B cell (primary cell): ENCODE measurements around the gene DNAJC1.

Experiments used
- EZH2 ChIP-seq: IDR thresholded peaks from 2 replicates; pipeline ENCODE4 v1.6.1; 2012; ENCODE audit warnings: borderline replicate concordance, low read depth, mild to moderate bottlenecking, moderate library complexity, low read length; ENCODE audit not compliant: insufficient read depth, poor library complexity, severe bottlenecking
- TF ChIP-seq, protein P1 (sequence below): fragments of 200-600 bp; IDR thresholded peaks from one replicate; pipeline ENCODE4 v1.8.0; 2022; ENCODE audit warnings: antibody characterized with exemption, mild to moderate bottlenecking

DNA sequence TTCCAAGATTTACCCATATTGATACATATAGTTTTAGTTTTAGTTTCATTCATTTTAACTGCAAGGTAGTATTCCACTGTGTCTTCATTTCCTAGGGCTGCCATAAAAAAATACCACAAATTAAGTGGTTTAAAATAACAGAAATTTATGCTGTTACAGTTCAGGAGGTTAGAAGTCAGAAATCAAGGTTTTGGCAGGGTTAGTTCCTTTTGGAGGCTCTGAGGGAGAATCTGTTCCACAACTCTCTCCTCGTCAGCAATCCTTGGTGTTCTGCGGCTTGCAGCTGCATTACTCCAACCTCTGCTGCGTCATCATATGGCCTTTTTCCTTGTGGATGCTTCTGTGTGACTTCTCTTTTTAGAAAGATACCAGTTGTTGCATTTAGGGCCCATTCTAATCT, 176.2 kb downstream of the DNAJC1 start:
- TF ChIP-seq, protein P1, sequence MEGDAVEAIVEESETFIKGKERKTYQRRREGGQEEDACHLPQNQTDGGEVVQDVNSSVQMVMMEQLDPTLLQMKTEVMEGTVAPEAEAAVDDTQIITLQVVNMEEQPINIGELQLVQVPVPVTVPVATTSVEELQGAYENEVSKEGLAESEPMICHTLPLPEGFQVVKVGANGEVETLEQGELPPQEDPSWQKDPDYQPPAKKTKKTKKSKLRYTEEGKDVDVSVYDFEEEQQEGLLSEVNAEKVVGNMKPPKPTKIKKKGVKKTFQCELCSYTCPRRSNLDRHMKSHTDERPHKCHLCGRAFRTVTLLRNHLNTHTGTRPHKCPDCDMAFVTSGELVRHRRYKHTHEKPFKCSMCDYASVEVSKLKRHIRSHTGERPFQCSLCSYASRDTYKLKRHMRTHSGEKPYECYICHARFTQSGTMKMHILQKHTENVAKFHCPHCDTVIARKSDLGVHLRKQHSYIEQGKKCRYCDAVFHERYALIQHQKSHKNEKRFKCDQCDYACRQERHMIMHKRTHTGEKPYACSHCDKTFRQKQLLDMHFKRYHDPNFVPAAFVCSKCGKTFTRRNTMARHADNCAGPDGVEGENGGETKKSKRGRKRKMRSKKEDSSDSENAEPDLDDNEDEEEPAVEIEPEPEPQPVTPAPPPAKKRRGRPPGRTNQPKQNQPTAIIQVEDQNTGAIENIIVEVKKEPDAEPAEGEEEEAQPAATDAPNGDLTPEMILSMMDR, result no peak
- no peak for TF ChIP-seq EZH2
